ENCODE measurements around the gene TASOR. TPM values are rescaled to one million over a fixed set of nuclear protein-coding genes. Genes with fewer than 3 reads are reported as not detected.

The TASOR gene
- total RNA-seq, 4 donors from 2014 or later = 36.6 to 59.3 (median 49.3) TPM

DNA sequence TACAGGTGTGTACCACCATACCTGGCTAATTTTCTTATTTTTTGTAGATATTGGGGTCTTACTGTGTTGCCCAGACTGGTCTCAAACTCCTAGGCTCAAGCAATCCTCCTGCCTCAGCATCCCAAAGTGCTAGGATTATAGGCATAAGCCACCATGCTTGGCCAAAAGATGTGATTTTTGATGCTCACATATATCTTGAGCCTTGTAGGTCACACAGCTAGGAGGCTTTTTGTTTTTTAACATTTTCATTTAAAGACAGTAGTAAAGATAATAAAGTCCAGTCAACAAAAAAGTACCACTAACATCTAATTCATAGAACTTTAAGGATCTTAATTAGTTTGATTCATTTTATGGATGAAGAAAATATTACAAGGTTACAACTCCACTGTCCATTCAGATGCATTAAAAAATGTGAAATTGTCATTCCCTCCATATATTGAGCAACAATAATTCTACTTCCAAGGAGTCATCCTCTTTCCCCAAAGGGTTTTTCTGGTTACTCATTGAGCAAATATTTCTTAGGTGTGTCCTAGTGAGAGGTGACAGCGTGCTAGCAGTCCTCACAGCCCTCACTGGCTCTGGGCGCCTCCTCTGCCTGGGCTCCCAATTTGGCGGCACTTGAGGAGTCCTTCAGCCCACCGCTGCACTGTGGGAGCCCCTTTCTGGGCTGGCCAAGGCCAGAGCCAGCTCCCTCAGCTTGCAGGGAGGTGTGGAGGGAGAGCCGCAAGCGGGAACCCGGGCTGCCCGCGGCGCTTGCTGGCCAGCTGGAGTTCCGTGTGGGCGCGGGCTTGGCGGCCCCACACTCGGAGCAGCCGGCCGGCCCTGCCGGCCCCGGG is 8.3 kb upstream of the TASOR start:
- Histone ChIP-seq H3K27me3 (no peaks in the 10 kb centered on the region), H3K36me3 (no peaks in the 10 kb centered on the region), H3K4me3 (no peak overlapping the region), H3K4me1 (peaks cover 0 to 14% (median 3%) of the 10 kb centered on the region in 3 donors), H3K9me3 (no peaks in the 10 kb centered on the region), H3K27ac (no peak overlapping the region)
- TF ChIP-seq POLR2A (IDR thresholded peaks at IDR 0.05) = no peak
- TF ChIP-seq, protein P1, sequence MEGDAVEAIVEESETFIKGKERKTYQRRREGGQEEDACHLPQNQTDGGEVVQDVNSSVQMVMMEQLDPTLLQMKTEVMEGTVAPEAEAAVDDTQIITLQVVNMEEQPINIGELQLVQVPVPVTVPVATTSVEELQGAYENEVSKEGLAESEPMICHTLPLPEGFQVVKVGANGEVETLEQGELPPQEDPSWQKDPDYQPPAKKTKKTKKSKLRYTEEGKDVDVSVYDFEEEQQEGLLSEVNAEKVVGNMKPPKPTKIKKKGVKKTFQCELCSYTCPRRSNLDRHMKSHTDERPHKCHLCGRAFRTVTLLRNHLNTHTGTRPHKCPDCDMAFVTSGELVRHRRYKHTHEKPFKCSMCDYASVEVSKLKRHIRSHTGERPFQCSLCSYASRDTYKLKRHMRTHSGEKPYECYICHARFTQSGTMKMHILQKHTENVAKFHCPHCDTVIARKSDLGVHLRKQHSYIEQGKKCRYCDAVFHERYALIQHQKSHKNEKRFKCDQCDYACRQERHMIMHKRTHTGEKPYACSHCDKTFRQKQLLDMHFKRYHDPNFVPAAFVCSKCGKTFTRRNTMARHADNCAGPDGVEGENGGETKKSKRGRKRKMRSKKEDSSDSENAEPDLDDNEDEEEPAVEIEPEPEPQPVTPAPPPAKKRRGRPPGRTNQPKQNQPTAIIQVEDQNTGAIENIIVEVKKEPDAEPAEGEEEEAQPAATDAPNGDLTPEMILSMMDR (IDR thresholded peaks at IDR 0.05) = no peak
- no peak for DNase-seq
- intact Hi-C loops (cut with DNase I) = no loop called here
- 62 to 86% methylated on average over 3 to 10 of the region's 19 CpGs for WGBS, 2 donors

DNA sequence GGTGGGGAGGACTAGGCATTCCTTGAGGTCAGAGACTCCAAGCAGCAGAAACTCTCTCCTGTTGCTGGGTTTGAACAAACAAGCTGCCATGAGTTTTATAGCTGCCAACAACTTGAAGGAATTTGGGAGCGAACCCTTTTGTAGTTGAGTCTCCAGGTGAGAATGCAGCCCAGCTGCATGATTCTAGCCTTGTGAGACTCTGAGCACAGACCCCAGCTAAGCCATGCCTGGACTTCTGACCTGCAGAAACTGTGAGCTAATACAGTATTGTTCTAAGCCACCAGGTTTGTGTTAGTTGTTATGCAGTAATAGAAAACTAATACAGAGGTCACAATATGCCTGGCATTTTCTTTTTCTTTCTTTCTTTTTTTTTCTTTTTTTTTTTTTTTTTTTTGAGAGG is 6.2 kb upstream of the TASOR start:
- intact Hi-C loops (cut with DNase I) = no loop called here
- Histone ChIP-seq H3K4me1 (peaks cover 0 to 13% (median 2%) of the 10 kb centered on the region in 3 donors), H3K9me3 (no peaks in the 10 kb centered on the region), H3K27me3 (no peaks in the 10 kb centered on the region), H3K27ac (no peak overlapping the region), H3K4me3 (no peak overlapping the region), H3K36me3 (no peaks in the 10 kb centered on the region)
- no peak for TF ChIP-seq POLR2A (IDR thresholded peaks at IDR 0.05)
- TF ChIP-seq, protein P1 (IDR thresholded peaks at IDR 0.05) = no peak
- no peak for DNase-seq
- 100% methylated on average over 1 of the region's 1 CpG for WGBS, 2 donors

GRCh38 chr3:56688191-56688590 is 5.1 kb upstream of the TASOR start:
- H3K27me3 ChIP-seq = no peaks in the 10 kb centered on the region
- peaks cover 4 to 8% (median 4%) of the 10 kb centered on the region in 3 donors for H3K4me1 ChIP-seq
- no peak for DNase-seq
- TF ChIP-seq POLR2A (IDR thresholded peaks at IDR 0.05) = no peak
- TF ChIP-seq, protein P1 (IDR thresholded peaks at IDR 0.05) = no peak
- no peak overlapping the region for H3K27ac ChIP-seq
- H3K36me3 ChIP-seq = no peaks in the 10 kb centered on the region
- WGBS, 2 donors = 52 to 64% methylated on average over 1 of the region's 1 CpG
- intact Hi-C loops (cut with DNase I) = no loop called here
- H3K4me3 ChIP-seq = no peak overlapping the region
- no peaks in the 10 kb centered on the region for H3K9me3 ChIP-seq

GRCh38 chr3:56684029-56684428 is 964 bp upstream of the TASOR start:
- H3K9me3 ChIP-seq = no peaks in the 10 kb centered on the region
- peaks cover 13 to 38% (median 15%) of the 10 kb centered on the region in 3 donors for H3K4me1 ChIP-seq
- no peak overlapping the region for H3K4me3 ChIP-seq

More at GRCh38 chr3:56684029-56684428, 964 bp upstream of the TASOR start:
- TF ChIP-seq, protein P1 (IDR thresholded peaks at IDR 0.05) = no peak
- no peak for TF ChIP-seq POLR2A (IDR thresholded peaks at IDR 0.05)
- Histone ChIP-seq H3K27ac (no peak overlapping the region), H3K27me3 (no peaks in the 10 kb centered on the region), H3K36me3 (peaks cover 0 to 2% (median 0%) of the 10 kb centered on the region in 3 donors)
- no peak for DNase-seq
- intact Hi-C loops (cut with DNase I) = no loop called here
- WGBS, 2 donors = 96 to 97% methylated on average over 13 of the region's 13 CpGs
